GM18499 (cell line): ENCODE measurements around the gene INPP1.
"Not testable (repeated sequence)": the region's sequence is repeated elsewhere in the genome, so short reads cannot be mapped to it uniquely, and the experiment has no call there.

Experiments used
- ATAC-seq: cut with Tn5 transposase; IDR thresholded peaks from one replicate; pipeline ENCODE4 v1.9.1; 2021; ENCODE audit warnings: moderate number of reproducible peaks; ENCODE audit not compliant: insufficient read depth, unreplicated experiment

The INPP1 gene

GRCh38 chr2:190333395-190333794, 10.0 kb upstream of the INPP1 start:
- ATAC-seq = no peak

GRCh38 chr2:190333928-190334327, 9.5 kb upstream of the INPP1 start:
- no peak for ATAC-seq

GRCh38 chr2:190334479-190335224, 8.7 kb upstream of the INPP1 start:
- no peak for ATAC-seq

GRCh38 chr2:190335225-190335559, 8.2 kb upstream of the INPP1 start:
- no peak for ATAC-seq

- not testable (repeated sequence) for ATAC-seq
Observed at GRCh38 chr2:190335584-190335983, 7.8 kb upstream of the INPP1 start.

GRCh38 chr2:190336420-190336819, 7.0 kb upstream of the INPP1 start:
- no peak for ATAC-seq

- no peak for ATAC-seq
Observed at GRCh38 chr2:190338453-190338852, 4.9 kb upstream of the INPP1 start.

GRCh38 chr2:190339394-190339793, 4.0 kb upstream of the INPP1 start:
- ATAC-seq = no peak

GRCh38 chr2:190340369-190340768, 3.0 kb upstream of the INPP1 start:
- ATAC-seq = no peak

GRCh38 chr2:190342611-190343010, 778 bp upstream of the INPP1 start:
- ATAC-seq = no peak

GRCh38 chr2:190343089-190343535, 277 bp upstream of the INPP1 start:
- ATAC-seq = peak; percentile 5

- peak; percentile 75 for ATAC-seq
Observed at GRCh38 chr2:190344276-190344827, 963 bp downstream of the INPP1 start.

GRCh38 chr2:190350371-190350770, 7.0 kb downstream of the INPP1 start:
- no peak for ATAC-seq

GRCh38 chr2:190351955-190352354, 8.6 kb downstream of the INPP1 start:
- ATAC-seq = no peak

- no peak for ATAC-seq
Observed at GRCh38 chr2:190352668-190353536, 9.5 kb downstream of the INPP1 start.

- ATAC-seq = no peak
Observed at GRCh38 chr2:190353537-190353899, 10.1 kb downstream of the INPP1 start.

GRCh38 chr2:190354003-190354690, 10.8 kb downstream of the INPP1 start:
- no peak for ATAC-seq

GRCh38 chr2:190355968-190356644, 12.7 kb downstream of the INPP1 start:
- no peak for ATAC-seq

GRCh38 chr2:190357600-190357999, 14.2 kb downstream of the INPP1 start:
- no peak for ATAC-seq
